ENCODE measurements around the gene C2. TPM values are rescaled to one million over a fixed set of nuclear protein-coding genes. Genes with fewer than 3 reads are reported as not detected.

C2 gene
- 4.4 and 48.2 TPM in 2 replicates for total RNA-seq (ENCODE audit: low replicate concordance)

DNA sequence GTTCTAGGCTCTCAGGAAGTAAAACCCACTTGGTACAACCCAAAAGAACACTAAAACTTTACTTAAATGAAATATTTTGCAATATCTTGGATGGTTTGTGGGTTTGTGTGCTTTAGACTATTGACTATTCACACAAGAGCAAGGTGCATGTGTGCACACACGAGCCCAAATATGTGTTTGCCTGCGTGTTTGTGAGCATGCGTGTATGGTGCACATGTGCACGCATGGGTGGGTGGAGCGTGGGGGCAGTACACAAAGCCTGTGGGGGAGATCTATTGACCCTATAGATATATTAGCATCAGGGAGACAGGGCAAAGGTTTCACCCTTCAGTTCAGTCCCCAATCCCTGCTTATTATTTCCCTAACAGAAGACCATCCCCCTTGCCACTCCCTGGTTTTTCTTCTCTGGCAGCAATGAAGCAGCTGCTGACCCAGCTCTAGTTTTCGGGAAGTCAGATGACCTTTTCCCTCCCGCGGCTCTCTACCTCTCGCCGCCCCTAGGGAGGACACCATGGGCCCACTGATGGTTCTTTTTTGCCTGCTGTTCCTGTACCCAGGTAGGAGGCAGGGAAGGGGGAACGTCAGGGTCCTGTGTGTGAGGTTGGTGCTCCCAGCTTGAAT, at the start of gene C2:
TSS of gene C2 (plus strand) at position 476 of the 621 bp plus-strand sequence. CDS start at position 512, 36 bp downstream.
- TF ChIP-seq, protein P1, sequence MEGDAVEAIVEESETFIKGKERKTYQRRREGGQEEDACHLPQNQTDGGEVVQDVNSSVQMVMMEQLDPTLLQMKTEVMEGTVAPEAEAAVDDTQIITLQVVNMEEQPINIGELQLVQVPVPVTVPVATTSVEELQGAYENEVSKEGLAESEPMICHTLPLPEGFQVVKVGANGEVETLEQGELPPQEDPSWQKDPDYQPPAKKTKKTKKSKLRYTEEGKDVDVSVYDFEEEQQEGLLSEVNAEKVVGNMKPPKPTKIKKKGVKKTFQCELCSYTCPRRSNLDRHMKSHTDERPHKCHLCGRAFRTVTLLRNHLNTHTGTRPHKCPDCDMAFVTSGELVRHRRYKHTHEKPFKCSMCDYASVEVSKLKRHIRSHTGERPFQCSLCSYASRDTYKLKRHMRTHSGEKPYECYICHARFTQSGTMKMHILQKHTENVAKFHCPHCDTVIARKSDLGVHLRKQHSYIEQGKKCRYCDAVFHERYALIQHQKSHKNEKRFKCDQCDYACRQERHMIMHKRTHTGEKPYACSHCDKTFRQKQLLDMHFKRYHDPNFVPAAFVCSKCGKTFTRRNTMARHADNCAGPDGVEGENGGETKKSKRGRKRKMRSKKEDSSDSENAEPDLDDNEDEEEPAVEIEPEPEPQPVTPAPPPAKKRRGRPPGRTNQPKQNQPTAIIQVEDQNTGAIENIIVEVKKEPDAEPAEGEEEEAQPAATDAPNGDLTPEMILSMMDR (IDR thresholded peaks at IDR 0.05; ENCODE audit: insufficient read depth, low read length) = no peak
- no peak within 1 kb of the TSS for H3K4me3 ChIP-seq (ENCODE audit: low read depth, low read length)
- no peak for DNase-seq (ENCODE audit: low read depth)

- DNase-seq (ENCODE audit: low read depth) = no peak
- TF ChIP-seq, protein P1 (IDR thresholded peaks at IDR 0.05; ENCODE audit: insufficient read depth, low read length) = no peak
- H3K4me3 ChIP-seq (ENCODE audit: low read depth, low read length) = no peak overlapping the region
These were observed 49.3 kb upstream of the C2 start for GRCh38 chr6:31878222-31878621.

DNA sequence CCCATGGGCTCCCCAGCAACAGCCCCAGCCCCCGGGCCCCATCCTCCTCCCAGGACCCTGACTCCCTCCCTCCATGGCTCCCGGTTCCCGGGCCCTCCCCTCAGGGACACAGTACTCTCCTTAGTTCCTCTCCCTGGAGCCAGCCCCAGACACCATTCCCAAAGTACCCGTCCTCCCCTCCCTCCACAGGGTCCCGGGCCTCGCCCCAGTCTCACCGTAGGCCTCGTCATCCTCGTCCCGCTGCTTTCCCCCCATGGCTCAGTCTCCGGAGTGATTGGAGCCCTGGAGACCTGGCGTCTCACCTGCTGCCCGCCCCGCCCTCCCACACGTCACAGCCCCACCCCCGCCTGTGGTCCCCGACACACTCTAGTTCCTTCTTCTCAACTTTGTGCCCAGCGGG, 48.8 kb upstream of the C2 start, which contains the start of gene SLC44A4:
TSS of gene SLC44A4 (minus strand) at position 272 of the 400 bp plus-strand sequence. CDS start at position 255, 17 bp downstream.
- no peak for DNase-seq (ENCODE audit: low read depth)
- no peak within 1 kb of the TSS for H3K4me3 ChIP-seq (ENCODE audit: low read depth, low read length)
- TF ChIP-seq, protein P1 (IDR thresholded peaks at IDR 0.05; ENCODE audit: insufficient read depth, low read length) = no peak

GRCh38 chr6:31879143-31879542, 48.4 kb upstream of the C2 start:
- TF ChIP-seq, protein P1 (IDR thresholded peaks at IDR 0.05; ENCODE audit: insufficient read depth, low read length) = no peak

DNA sequence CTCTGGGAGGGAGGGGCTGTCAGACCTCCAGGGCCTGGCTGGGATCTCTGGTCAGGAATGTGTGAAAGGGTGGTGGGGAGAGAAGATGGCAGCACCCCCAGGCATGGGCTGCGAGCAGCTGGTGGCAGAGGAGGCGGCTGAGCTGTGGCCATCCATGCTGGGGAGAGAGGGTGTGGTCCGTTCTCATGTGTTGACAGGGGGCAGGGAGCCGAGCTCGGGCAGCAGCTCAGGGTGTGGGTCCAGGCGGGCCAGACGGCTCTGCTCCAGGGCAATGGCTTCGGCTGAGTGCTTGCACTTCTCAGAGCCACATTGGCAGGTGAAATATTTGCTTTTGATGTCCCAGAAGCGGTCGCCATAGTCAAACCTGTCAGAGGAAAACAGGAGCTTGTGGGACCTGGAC, 47.6 kb upstream of the C2 start:
- DNase-seq (ENCODE audit: low read depth) = no peak
- no peak overlapping the region for H3K4me3 ChIP-seq (ENCODE audit: low read depth, low read length)
- TF ChIP-seq, protein P1 (IDR thresholded peaks at IDR 0.05; ENCODE audit: insufficient read depth, low read length) = no peak

More at GRCh38 chr6:31879143-31879542, 48.4 kb upstream of the C2 start:
- no peak overlapping the region for H3K4me3 ChIP-seq (ENCODE audit: low read depth, low read length)
- no peak for DNase-seq (ENCODE audit: low read depth)

GRCh38 chr6:31880616-31881015, 46.9 kb upstream of the C2 start:
- TF ChIP-seq, protein P1 (IDR thresholded peaks at IDR 0.05; ENCODE audit: insufficient read depth, low read length) = no peak
- no peak for DNase-seq (ENCODE audit: low read depth)
- H3K4me3 ChIP-seq (ENCODE audit: low read depth, low read length) = no peak overlapping the region

Data from fibroblast of the aortic adventitia (primary cell).